GM21390 (cell line): Measurements from ENCODE around the gene PSMD5.

Experiments used
- ATAC-seq: cut with Tn5 transposase; IDR thresholded peaks from one replicate; pipeline ENCODE4 v1.9.1; 2021; ENCODE audit not compliant: unreplicated experiment

The PSMD5 gene

DNA sequence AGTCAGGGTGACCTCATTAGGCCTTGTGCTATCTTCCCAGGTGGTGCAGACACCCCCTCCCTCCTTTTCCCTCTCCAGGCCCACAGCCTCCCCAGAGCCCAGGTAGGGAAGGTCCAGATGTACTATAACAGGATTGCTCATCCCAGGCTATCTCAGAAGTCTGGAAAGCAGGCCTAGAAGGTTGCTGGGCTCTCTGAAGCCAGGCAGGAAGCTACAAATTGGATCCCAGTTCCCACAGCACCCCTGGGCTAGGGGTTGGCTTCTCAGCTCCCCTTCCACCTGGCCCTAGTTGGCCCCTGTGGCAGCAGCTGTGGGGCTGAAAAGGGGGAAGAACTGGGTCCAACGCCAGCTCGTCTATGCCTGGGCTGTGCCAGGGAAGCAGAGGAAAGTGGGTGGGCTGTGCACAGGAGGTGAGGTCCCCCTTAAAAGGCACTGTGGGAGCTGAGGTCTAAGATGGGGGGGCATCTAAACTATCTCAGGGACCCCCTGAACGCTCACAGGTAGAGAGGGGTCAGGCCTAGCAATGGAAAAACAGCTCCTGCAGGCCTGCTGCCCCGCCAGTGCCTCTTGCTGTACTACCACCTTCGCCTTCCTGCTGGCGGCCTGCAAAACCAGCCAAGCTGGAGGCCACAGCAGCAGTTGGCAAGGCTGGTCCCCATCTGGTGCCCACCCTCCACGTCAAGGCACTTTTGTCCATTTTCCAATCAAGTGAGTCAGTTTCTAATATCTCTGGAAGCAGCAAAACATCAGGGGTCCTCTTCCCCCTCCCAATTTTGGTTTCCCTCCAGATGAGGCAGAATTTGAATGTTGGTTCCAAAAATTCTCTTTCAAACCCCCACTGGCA lies 13.3 kb upstream of the PSMD5 start:
- no peak for ATAC-seq

DNA sequence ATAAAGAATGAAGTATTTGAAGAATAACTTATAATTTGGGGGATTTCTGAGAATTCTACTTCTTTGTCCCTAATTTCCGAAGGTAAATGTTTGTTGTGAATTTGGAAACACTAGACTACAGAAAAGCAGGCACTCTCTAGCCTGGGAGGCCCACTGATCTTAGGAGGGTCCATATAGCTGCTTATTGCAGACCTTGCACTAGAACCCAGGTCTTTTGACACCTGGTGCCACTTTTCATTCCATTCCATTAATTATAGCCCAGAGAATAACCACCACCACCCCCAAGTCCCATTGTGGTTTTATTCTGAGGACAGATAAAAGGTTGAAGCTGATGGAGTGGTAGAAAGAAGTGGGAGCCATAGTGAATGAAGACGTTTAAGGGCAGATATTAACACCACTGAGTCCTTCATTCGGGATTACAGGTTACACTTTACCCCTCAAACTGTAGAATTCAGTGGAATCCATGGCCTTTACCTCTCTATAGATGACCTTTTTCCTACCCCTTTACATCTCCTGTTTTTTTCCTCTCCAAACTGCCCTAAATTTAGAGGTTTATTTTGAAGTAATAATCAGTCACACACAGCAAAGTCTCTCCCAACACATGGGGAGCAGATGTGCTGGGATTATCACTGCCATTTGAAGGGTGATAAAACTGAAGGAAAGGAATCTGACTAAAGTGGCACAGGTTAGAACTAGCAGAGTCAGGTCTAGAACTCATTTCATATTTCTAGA lies 12.0 kb upstream of the PSMD5 start:
- no peak for ATAC-seq

DNA sequence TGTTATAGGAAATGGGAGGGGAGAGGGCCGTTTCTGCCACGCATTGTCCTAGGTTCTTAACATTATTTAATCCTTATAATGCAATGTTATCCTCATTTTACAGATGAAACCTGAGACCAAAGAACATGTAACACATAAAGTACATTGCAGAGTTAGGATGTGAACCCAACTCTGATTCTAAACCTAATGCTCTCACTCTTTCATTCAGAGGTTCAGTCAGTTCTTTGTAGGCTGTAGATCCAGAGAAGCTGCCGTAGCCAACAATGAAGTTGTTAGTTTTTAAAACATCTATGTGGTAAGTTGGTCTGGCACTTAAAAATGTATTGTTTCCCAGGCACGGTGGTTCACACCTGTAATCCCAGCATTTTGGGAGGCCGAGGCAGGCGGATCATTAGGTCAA lies 10.5 kb upstream of the PSMD5 start:
- ATAC-seq: no peak

DNA sequence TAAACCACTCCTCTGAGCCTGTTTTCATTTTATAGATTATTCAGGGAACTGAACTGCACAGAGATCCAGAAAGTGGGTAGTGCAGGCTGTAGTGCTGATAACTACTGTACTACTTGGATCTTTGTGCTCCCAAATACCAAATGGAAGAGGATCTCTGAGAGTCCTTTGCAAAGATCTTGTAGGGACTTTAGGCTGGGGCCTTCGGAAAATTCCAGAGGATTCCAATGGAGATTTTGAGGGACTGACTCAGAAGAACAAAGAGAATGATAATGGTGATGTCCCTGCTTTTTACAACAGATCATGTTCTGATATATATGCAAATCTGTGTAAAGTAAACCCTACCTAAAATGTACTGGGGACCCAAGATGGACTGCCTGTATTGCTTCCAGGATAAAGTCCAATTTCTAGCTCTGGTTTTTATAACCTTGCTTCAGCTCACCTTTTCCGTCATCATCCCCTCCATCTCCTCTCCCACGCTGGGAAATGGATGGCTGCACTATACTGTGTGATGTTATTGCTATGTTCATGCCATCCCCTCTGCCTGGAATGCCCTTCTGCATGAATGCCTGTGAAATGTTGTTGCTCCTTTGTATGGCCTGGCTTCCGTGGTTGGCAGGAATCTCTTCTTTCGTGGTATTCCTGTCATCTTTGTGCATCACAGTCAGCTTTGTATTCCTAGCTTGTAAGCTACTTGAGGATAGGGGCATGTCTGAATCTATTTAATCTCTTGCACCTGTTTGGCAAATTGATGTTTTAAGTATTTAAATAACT lies 9.7 kb upstream of the PSMD5 start:
- ATAC-seq: no peak

DNA sequence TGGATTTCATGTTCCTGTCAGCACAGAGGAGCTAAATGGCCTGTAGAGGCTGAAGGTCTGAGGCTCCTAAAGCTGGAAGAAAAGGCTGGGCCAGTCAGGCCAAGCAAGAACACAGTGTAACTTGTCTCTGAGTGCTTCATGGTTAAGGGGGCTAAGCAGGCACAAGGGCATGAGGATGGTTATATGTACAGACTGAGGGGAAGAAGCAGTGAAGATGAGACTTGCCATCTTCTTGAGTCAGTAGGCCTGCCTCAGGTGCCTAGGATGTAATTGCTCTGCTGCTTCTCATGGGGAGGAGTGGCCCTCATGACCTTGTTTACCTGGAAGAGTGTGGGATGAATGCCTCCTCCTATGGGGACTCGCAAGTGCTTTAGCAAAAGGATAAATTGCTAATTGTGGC lies 8.7 kb upstream of the PSMD5 start:
- ATAC-seq: no peak

DNA sequence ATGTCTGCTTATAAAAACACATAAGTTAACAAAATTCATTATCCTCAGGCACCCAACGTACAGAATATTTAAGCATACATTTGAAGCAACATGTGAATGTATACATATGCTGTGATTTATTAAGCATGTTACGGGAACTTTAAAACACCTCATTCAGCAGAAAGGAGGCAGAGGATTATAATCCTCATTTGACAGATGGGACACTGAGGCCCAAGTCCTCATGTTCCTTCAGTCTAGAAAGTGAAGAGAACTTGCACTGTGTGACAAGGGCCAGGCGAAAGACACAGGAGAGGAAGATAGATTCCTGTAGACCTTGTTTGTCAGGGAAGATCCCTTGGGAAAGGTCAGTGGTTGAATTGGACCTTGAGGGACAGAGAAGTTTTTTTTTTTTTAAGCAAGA lies 7.6 kb upstream of the PSMD5 start:
- no peak for ATAC-seq

DNA sequence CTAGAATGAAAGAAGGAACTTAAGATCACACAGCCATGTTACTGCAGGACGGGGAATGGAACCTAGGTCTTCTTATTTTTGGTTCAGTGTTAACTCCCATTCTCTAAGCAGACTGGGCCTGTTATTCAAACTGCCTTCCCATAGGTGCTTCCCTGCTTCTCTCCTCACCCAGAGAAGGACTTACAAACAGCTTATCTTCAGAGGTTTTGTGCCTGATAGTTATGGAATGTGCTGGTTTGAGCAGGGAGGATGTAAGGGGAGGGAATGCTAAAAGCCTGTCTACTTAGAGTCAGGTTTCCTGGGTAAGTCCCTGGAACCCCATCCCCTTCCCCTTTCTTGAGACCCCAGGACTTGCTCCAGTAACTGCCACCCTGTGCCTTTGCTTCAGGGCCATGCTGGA lies 4.2 kb upstream of the PSMD5 start:
- no peak for ATAC-seq

DNA sequence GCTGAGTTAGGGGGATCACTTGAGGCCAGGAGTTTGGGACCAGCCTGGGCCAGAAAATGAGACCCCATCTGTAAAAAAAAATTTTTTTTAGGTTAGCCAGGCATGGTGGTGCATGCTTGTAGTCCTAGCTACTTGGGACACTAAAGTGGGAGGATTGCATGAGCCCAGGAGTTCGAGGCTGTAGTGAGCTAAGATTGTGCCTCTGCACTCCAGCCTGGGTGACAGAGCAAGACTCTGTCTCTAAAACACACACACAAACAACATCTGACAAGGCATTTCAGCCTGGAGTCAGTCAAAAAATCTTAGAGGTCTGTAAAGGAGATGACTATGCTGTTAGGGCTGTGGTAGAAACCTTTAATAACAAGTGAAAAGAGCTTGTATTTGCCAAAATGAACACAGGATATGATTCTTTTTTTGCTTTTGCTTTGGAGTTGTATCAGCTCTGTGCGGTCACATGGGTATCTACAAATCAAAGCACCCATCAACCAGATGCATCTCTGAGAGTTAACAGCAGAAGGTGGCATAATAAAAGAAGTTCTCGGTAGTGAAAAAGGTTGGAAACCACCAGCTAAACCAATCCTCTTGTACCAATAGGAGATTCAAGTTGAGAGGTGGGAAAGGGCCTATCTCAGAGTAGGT lies 3.6 kb upstream of the PSMD5 start:
- ATAC-seq: no peak

DNA sequence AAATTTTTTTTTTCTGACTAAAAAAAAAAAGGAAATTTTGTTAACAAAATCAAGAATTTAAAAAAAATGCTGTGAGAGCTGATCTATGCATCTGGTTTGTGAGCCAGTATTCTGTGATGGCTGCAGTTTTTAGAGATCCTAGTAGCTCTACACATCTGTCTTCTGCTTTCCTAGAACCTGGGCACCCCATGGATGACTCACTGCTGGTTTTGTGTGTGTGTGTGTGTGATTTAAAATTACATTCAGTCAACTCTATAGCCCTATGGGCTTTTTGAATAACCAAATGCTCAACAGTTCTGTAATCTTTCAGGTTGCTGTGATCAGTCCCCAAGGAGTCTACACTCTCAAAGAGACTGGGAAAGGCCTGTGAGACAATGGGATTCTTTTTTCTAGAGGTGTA lies 2.5 kb upstream of the PSMD5 start:
- no peak for ATAC-seq

DNA sequence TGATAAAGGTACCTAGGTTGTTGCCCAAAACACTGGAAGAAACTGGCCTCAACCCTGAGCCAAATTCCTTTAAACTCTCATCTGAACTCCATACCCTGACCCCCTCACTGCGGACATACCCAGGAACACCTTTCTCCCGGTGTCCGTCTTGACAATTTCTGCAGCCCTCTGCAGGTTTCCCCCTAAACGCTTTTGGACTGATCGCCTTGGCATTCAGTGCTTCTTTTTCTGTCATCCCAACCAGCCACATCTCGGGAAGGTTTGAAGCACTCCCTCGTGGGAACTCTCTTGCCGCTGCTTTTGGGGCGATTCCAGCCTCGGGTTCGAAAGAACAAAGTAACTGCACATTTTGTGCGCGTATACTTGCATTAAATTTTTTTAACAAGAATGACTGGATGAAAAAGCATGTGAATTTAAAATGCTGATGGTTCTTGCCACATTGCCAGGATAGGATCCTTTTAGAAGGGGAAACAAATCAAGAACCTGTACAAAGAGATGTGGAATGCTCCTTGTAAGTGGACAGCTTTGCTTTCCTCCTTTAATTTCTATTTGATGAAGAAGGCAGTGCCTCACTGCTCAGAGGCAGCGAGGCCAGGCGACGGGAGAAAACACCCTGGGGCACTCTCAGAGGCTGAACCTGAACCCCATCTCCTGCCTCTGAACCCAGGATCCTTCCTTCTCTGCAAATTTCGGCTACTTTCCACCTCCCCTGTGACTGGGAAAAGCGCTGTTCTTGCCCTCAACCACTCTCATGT lies 615 bp downstream of the PSMD5 start:
- ATAC-seq: peak; percentile 6

DNA sequence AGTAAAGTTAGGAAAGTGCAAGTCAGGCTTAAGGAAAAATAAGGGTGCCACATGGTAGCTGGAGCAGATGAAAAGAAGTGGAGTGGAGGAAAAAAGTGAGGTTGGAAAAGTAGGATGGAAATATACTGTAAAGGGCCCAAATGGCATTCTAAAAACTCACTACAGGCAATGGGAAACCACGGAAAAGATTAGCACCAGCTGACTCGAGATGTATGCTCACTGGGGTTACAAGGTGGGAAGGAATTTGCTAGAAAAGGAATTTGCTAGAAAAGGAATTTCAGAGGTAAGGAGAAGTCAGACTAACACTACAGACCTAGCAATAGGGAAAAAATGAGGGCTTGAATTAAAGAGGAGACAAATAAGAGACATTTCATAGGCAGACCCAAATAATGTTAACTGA lies 3.6 kb downstream of the PSMD5 start:
- ATAC-seq: no peak

DNA sequence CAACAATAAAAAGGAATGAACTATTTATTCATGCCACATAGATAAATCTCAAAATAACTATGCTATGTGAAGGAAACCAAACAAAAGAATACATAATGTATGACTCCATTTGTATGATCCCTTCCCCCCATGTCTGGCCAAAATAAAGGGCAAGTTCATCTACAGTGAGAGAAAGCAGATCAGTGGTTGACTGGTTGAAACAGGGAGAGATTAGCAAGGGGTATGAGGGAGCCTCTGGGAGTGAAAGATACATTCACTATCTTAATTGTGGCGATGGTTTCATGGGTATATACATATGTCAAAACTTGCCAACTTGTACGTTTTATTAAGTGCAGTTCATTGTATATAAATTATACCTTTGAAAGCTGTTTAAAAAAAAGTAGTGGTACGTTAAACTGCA lies 4.8 kb downstream of the PSMD5 start:
- no peak for ATAC-seq

DNA sequence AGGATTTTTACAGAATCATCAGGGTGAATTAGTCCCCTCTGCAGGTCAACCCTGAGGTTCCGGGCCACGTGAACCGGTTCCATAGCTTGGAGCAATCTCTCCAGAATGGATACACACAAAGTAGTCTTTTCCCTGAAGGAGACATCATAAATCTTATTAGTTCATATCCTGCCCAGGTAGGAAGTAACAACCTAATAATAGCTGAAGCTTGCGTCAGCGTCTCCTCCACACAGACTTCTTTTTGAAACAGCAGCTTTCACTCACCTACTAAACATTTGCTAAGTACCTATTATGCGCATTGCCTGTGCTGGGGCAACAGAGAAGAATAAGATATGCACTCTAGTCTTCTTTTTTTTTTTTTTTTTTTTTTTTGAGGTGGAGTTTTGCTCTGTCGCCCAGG lies 9.4 kb downstream of the PSMD5 start:
- ATAC-seq: no peak

DNA sequence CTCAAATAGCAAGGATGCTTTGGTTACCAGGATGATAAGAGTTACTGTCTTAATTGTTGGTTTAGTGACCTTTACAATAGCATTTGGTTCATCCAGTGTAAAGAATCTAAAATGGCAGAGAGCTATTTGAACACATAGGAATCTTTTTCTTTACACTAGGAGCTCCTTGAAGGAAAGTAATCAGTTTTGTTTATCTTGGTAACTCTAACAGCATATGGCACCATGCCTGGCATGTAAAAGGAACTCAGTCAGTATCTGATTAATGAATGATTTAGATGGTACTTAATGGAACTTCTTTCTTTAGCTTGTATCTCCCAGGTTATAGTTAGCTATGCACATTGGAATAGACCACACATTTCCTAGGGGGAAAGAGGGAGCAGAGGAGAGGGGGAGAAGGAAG lies 9.9 kb downstream of the PSMD5 start:
- no peak for ATAC-seq

DNA sequence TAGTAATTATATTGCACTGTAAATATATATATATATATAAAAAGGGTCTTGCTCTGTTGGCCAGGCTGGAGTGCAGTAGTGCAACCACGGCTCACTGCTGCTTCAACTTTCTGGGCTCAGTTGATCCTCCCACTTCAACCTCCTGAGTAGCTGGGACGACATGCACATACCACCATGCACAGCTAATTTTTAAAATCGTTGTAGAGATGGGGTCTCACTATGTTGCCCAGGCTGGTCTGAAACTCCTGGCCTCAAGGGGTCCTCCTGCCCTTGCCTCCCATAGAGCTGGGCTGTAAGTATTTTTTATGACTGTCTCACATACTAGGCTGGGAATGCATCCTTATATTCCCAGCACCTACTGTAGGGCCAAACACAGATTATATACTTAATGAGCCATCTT lies 11.9 kb downstream of the PSMD5 start:
- no peak for ATAC-seq

DNA sequence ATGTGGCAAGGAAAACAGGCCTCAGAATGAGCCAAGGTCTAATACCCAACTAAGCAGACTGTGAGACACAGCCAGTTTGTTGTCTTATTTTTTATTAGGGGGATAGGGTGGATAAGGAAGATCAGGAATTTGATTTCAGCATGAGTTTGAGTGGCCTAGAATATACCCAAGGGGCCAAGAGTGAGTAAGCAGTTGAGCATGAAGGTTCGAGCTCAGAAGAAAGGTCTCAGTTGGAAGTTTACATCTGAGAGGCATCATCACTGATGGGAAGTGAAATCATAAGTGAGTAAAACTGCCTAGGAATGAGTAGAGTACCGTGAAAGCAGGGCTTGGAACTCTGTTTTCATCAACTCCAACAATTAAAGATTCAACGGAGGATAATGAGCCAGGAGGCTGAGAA lies 12.6 kb downstream of the PSMD5 start:
- no peak for ATAC-seq

DNA sequence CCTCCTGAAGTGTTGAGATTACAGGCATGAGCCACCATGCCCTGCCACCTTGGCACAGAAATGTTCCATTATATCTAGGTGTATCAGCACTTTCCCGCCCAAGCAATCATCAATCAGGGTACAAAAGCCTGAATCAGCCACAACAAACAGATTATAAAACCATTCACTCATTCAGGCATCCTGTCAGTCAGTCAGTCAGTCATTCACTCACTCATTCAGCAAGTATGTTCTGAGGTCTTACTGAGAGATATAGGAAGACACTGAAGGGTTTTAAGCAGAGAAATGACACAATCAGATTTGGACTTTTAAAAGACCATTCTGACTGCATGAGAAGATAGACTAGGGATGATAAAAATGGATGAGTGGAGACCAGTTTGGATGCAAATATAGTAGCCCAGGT lies 13.1 kb downstream of the PSMD5 start:
- no peak for ATAC-seq

DNA sequence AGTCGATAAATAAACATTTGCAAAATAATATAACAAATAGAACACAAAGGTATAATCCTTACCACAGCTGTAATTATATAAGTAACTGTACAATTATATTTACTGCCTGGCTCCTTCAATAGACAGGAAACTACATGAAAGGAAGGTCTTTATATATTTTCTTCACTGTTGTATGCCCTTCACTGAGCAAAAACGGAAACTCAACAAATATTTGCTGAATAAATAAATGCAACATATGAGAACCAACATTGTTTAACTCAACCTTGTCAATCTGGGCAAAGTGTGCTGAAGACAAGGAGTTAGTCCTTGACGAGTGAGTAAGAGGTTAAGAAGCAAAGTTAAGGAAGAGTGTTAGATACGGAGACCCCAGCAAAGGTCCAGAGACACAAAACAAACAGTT lies 22.6 kb downstream of the PSMD5 start:
- no peak for ATAC-seq

DNA sequence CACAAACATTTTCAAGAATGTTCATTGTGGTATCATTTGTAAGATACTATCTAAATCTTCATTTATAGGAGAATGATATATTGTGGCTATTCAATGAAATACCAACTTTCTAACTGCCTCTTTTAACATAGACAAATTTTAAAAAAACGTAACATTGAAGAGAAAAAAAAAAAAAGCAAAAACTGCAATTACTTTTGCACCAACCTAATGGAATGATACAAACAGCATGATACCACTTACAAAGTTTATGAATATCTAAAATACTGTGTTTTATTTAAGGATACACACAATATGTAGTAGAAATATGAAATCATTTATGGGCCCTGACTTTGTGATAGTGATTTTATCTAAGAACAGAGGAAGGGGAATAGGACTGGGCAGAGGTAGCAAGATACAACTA lies 24.1 kb downstream of the PSMD5 start:
- ATAC-seq: no peak

DNA sequence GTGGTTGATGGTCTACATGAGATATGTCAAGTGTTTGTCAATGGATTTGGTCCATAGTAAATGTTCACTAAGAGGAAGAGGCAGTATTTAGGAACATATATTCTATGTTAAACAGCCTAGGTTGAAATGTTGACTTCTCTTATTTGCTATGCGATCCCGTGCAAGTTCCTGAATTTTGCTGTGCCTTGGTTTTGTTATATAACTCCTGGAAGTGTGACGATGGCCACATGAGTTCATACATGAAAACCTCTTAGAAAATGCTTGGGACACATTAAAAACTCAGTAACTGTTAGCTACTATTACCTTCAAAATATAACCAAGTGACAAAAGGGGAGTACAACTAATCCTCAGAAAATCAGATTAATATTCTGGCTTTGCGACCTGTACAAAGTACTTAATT lies 27.6 kb downstream of the PSMD5 start:
- no peak for ATAC-seq

DNA sequence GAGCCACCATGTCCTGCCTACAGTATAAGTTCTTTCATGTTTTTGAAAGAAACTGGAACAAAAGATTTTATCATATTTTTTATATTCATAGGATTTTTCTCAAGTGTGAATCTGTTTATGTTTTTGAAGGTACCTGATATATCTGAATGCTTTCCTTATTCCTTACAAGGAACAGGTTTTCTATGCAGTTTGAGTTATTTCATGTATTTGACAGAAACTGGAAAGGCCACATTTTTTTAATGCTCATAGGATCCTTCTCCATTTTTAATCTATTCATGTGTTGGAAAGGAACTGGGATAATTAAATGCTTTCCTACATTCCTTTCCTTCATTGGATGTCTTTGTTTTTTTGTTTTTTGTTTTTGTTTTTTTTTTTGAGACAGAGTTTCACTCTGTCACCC lies 33.8 kb downstream of the PSMD5 start:
- no peak for ATAC-seq
